ENCODE measurements around the gene HIPK4. TPM values are rescaled to one million over a fixed set of nuclear protein-coding genes. Genes with fewer than 3 reads are reported as not detected.

The HIPK4 gene
- total RNA-seq, 1 donor from 2014 or later: not detected

- no peak for DNase-seq (ENCODE audit: low read depth)
- no peak overlapping the region for H3K4me3 ChIP-seq (ENCODE audit: low read depth, low read length)
- TF ChIP-seq, protein P1, sequence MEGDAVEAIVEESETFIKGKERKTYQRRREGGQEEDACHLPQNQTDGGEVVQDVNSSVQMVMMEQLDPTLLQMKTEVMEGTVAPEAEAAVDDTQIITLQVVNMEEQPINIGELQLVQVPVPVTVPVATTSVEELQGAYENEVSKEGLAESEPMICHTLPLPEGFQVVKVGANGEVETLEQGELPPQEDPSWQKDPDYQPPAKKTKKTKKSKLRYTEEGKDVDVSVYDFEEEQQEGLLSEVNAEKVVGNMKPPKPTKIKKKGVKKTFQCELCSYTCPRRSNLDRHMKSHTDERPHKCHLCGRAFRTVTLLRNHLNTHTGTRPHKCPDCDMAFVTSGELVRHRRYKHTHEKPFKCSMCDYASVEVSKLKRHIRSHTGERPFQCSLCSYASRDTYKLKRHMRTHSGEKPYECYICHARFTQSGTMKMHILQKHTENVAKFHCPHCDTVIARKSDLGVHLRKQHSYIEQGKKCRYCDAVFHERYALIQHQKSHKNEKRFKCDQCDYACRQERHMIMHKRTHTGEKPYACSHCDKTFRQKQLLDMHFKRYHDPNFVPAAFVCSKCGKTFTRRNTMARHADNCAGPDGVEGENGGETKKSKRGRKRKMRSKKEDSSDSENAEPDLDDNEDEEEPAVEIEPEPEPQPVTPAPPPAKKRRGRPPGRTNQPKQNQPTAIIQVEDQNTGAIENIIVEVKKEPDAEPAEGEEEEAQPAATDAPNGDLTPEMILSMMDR (conservative IDR thresholded peaks at IDR 0.05; ENCODE audit: low read depth, low read length): no peak
Measured at GRCh38 chr19:40355975-40356680, 33.9 kb downstream of the HIPK4 start.

DNA sequence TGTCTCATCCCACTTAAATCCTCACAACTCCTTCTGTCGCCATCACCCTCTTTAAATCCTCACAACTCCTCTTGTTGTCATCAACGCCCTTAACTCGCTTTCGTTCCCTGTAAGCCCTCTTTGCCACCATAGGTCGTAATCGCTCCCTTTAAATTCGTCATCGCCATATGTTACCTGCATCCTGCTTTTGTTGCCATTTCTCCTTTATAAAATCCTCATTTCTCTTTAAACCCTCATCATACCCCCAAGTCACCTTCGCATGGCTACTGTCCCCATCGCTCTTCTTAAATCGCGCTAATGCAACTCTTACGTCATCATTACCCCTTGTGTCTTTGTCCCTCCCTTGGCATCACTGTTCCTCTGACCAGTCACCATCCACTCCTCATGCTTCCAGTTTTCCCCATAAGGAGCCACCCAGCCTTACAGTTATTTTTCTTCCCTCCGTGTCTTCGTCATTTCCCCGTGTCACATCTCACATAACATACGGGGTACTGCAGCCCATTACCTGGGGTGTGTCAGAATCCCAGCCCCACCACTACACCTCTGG lies 40.9 kb downstream of the HIPK4 start:
- peak; percentile 12 for DNase-seq (ENCODE audit: low read depth)
- TF ChIP-seq, protein P1 (conservative IDR thresholded peaks at IDR 0.05; ENCODE audit: low read depth, low read length): no peak
- H3K4me3 ChIP-seq (ENCODE audit: low read depth, low read length): peak overlapping the region; percentile 91

DNA sequence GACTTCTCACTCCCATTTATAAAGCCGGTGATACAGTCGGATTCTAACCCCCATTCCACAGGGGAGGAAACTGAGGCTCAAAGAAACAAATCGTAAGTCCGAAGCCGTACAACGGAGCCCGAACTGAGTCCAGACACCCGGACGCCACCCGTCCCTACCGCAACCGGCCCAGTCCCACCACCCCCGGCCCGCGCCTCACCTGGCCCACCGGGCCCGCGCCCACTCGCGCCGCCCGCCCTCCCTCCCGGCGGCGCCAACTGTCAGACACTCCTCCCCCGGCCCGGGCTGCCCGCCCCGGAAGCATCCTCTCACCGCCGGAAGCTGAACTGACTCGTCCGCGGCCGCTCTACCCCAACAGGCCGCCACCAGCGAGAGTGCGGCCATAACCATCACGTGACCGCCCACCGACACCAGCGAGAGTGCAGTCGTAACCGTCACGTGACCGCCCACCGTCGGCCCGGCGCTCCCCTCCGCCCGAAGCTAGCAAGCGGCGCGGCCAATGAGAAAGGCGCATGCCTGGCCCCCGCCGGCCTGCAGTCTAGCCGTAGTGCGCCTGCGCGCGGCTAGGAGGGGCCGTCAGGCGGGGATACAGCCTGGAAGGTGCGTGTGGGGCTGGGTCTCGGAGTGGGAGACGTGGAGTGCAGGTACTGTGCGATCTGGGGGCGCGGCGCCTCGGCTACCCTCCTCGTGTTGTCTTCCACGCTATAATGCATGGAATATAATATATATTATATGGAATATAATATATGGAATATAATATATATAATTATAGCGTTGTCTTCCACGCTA lies 41.7 kb downstream of the HIPK4 start, which contains the start of the genes C19orf47 and PLD3:
Gene C19orf47 (minus strand): TSS at position 273 of the 789 bp plus-strand sequence. CDS start 6,540 bp downstream, outside the sequence.
Gene PLD3 (plus strand): TSS at position 571 of the 789 bp plus-strand sequence. CDS start 17,789 bp downstream, outside the sequence.
- peak within 1 kb of the TSS; percentile 91 for H3K4me3 ChIP-seq (ENCODE audit: low read depth, low read length)
- peak; percentile 59 for DNase-seq (ENCODE audit: low read depth)
- TF ChIP-seq, protein P1 (conservative IDR thresholded peaks at IDR 0.05; ENCODE audit: low read depth, low read length): no peak

GRCh38 chr19:40344422-40344821 lies 45.6 kb downstream of the HIPK4 start:
- no peak overlapping the region for H3K4me3 ChIP-seq (ENCODE audit: low read depth, low read length)
- TF ChIP-seq, protein P1 (conservative IDR thresholded peaks at IDR 0.05; ENCODE audit: low read depth, low read length): no peak
- no peak for DNase-seq (ENCODE audit: low read depth)

GRCh38 chr19:40342644-40343311 lies 47.2 kb downstream of the HIPK4 start:
- TF ChIP-seq, protein P1 (conservative IDR thresholded peaks at IDR 0.05; ENCODE audit: low read depth, low read length): no peak
- no peak overlapping the region for H3K4me3 ChIP-seq (ENCODE audit: low read depth, low read length)
- no peak for DNase-seq (ENCODE audit: low read depth)

DNA sequence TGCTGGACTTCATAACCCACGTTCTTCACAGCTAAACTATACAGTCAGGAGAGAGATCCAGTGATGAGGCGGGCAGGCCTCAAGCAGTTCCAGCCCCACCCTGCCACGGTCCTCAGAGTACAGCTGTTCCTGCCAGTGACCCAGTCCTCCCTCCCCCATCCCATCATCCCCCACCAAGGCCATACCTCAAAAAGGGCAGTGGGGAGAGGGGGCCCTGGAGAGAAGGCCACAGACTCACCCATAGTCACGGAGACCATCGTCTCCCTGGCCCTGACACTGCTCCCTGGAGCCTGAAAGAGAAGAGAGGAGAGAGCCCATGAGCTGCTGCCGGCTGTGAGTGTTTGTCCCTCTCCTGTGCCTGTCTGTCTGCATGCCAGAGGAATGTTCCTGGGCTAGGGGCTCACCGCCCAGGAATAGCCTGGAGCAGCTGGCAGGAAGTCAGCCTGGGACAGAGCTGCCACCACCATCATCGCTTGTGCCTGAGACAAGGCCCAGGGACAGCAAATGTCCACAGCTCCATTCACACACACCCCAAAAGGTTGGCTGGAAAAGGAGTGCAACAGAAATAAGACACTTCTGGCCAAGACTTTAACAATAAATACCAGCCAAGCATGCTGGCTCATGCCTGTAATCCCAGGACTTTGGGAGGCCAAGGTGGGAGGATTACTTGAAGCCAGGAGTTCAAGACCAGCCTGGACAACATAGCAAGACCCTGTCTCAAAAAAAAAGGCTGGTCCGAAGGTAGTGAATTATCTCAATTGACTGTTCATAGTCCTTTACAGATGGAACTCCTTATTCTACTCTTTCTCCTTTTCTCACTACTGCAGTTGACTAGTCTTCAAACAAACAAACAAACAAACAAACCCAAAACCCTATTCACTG lies 48.1 kb downstream of the HIPK4 start:
- TF ChIP-seq, protein P1 (conservative IDR thresholded peaks at IDR 0.05; ENCODE audit: low read depth, low read length): no peak
- no peak overlapping the region for H3K4me3 ChIP-seq (ENCODE audit: low read depth, low read length)
- no peak for DNase-seq (ENCODE audit: low read depth)

Measured in epithelial cell of proximal tubule (primary cell).